Caco-2 (cell line): Measurements from ENCODE around the gene R3HDM2. TPM values are rescaled to one million over a fixed set of nuclear protein-coding genes. Genes with fewer than 3 reads are reported as not detected.

Source experiments
- BruUV-seq: library from RNA; stranded (reverse); fragments of 400-500 nt; replicated peaks from 2 replicates; lab custom pipeline; 2021; lab: Mats Ljungman, UMichigan
- CTCF ChIA-PET: fragments of 300-600 bp; sonication (Branson Sonifier 250); formaldehyde crosslinking; loops from one replicate; lab custom pipeline; 2022; ENCODE audit warnings: antibody characterized with exemption; lab: Charles Lee
- POLR2A ChIA-PET: fragments of 300-600 bp; sonication (Branson Sonifier 250); formaldehyde crosslinking; loops from one replicate; lab custom pipeline; 2022; ENCODE audit warnings: antibody characterized with exemption; lab: Charles Lee
- DNase-seq, 2 experiments: peaks; one replicate each; pipeline versions ENCODE4 v3.0.0 to v3.0.0-alpha.2; 2020 to 2022
- H3K27me3 ChIP-seq: replicated peaks from 2 replicates; pipeline ENCODE4 v1.6.0; 2011; ENCODE audit warnings: low read length; ENCODE audit not compliant: control insufficient read depth, insufficient read depth
- H3K36me3 ChIP-seq: 2 replicates; pipeline ENCODE4 v1.5.1; 2011; ENCODE audit warnings: low read length; ENCODE audit not compliant: control insufficient read depth, insufficient read depth
- H3K4me1 ChIP-seq: fragments of 250-450 bp; sonication (Bioruptor Pico); 2 replicates; pipeline ENCODE4 v1.5.1; 2020; ENCODE audit warnings: mild to moderate bottlenecking
- H3K4me3 ChIP-seq: 2 replicates; pipeline ENCODE4 v1.5.1; 2011; ENCODE audit warnings: low read depth, mild to moderate bottlenecking, control low read depth, low read length
- H3K9me3 ChIP-seq: fragments of 250-450 bp; sonication (Bioruptor Pico); 2 replicates; pipeline ENCODE4 v1.5.1; 2020; ENCODE audit warnings: mild to moderate bottlenecking, moderate library complexity
- H3K27ac Mint-ChIP-seq: one replicate; pipeline ENCODE4 v1.8.0; 2022; ENCODE audit warnings: mixed read lengths; ENCODE audit not compliant: unreplicated experiment
- H3K27me3 Mint-ChIP-seq: one replicate; pipeline ENCODE4 v1.8.0; 2022; ENCODE audit warnings: mixed read lengths; ENCODE audit not compliant: insufficient read depth, unreplicated experiment
- H3K36me3 Mint-ChIP-seq: one replicate; pipeline ENCODE4 v1.8.0; 2022; ENCODE audit warnings: mild to moderate bottlenecking, mixed read lengths; ENCODE audit not compliant: insufficient read depth, unreplicated experiment
- H3K4me1 Mint-ChIP-seq: one replicate; pipeline ENCODE4 v1.8.0; 2022; ENCODE audit warnings: low read depth, mixed read lengths; ENCODE audit not compliant: unreplicated experiment
- H3K4me3 Mint-ChIP-seq: one replicate; pipeline ENCODE4 v1.8.0; 2022; ENCODE audit warnings: mild to moderate bottlenecking, moderate library complexity, mixed read lengths; ENCODE audit not compliant: unreplicated experiment
- H3K9me3 Mint-ChIP-seq: one replicate; pipeline ENCODE4 v1.8.0; 2022; ENCODE audit warnings: mixed read lengths; ENCODE audit not compliant: unreplicated experiment
- intact Hi-C: fragments of 100-400 bp; cut with micrococcal nuclease; formaldehyde crosslinking; loops from one replicate; pipeline ENCODE4 v1.10.0; 2022; ENCODE audit not compliant: unreplicated experiment
- total RNA-seq: library from RNA; stranded (reverse); gene quantifications from 2 replicates; pipeline ENCODE4 v1.2.3, GENCODE V29; 2022
- TF ChIP-seq, protein P1 (sequence below), 2 experiments: fragments of 200-600 bp in 1 of 2; IDR thresholded peaks; 1 replicate in 1 of 2; 2 replicates in 1 of 2; pipeline versions ENCODE4 v1.5.1 to v1.8.0; 2011 to 2022; ENCODE audit warnings: antibody characterized with exemption in 1 of 2, control low read depth in 1 of 2, inconsistent platforms in 1 of 2, low read depth in 1 of 2, low read length in 1 of 2, mild to moderate bottlenecking in 1 of 2, moderate library complexity in 1 of 2; ENCODE audit not compliant: insufficient read depth in 1 of 2, severe bottlenecking in 1 of 2, unreplicated experiment in 1 of 2

R3HDM2 gene
- total RNA-seq, 1 experiment from 2014 or later = 33.7 TPM

DNA sequence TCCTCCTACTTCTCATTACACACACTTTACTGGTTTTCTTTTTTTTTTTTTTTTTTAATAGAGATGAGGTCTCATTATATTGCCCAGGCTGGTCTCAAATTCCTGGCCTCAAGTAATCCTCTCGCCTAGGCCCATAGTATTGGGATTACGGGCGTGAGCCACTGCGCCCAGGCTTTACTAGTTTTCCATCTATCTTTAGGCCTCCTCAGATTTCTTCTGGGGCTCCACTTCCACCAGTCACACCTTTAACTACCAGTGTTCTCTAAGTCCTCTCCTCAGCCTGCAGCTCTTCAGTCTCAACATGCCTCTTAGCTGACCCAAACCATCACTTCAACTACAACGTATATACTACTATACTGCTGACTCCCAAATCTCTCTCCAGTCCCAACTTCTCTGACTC is 10.4 kb downstream of the R3HDM2 start:
- peaks cover 13% of the 10 kb centered on the region for H3K36me3 Mint-ChIP-seq
- no peak overlapping the region for H3K4me3 Mint-ChIP-seq
- Histone ChIP-seq H3K4me1 (no peaks in the 10 kb centered on the region), H3K27me3 (no peaks in the 10 kb centered on the region), H3K9me3 (no peaks in the 10 kb centered on the region), H3K4me3 (no peak overlapping the region), H3K36me3 (no peaks in the 10 kb centered on the region)
- POLR2A ChIA-PET = interaction anchor here (0.7 kb wide), 1 partner anchor 203 kb away, joined by 9 read pairs; no protein-coding TSS in a partner anchor
- CTCF ChIA-PET = no interaction called here
- TF ChIP-seq, protein P1, sequence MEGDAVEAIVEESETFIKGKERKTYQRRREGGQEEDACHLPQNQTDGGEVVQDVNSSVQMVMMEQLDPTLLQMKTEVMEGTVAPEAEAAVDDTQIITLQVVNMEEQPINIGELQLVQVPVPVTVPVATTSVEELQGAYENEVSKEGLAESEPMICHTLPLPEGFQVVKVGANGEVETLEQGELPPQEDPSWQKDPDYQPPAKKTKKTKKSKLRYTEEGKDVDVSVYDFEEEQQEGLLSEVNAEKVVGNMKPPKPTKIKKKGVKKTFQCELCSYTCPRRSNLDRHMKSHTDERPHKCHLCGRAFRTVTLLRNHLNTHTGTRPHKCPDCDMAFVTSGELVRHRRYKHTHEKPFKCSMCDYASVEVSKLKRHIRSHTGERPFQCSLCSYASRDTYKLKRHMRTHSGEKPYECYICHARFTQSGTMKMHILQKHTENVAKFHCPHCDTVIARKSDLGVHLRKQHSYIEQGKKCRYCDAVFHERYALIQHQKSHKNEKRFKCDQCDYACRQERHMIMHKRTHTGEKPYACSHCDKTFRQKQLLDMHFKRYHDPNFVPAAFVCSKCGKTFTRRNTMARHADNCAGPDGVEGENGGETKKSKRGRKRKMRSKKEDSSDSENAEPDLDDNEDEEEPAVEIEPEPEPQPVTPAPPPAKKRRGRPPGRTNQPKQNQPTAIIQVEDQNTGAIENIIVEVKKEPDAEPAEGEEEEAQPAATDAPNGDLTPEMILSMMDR (IDR thresholded peaks at IDR 0.05; ENCODE audit: insufficient read depth in 1 of 2, low read depth in 1 of 2, low read length in 1 of 2, severe bottlenecking in 1 of 2, unreplicated experiment in 1 of 2) = no peak
- no peaks in the 10 kb centered on the region for H3K27me3 Mint-ChIP-seq
- H3K4me1 Mint-ChIP-seq = no peaks in the 10 kb centered on the region
- no TSS peak for BruUV-seq
- no peak for DNase-seq
- no peak overlapping the region for H3K27ac Mint-ChIP-seq
- no peaks in the 10 kb centered on the region for H3K9me3 Mint-ChIP-seq
- intact Hi-C loops = no loop called here

DNA sequence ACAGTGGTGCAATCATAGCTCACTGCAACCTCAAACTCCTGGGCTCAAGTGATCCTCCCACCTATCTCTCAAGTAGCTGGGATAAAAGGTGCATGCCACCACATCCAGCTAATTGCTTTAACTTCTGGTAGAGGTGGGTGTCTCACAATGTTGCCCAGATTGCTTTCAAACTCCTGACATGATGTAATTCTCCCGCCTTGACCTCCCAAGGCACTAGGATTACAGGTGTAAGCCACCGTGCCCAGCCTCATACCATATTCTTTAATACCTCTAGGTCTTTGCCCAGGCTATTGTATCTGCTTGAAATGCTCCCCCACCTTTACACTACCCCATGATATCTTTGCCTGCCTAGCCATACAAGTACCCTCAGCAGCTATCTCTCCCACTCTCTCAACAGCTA is 11.3 kb downstream of the R3HDM2 start:
- Histone ChIP-seq H3K4me1 (no peaks in the 10 kb centered on the region), H3K36me3 (no peaks in the 10 kb centered on the region), H3K9me3 (no peaks in the 10 kb centered on the region), H3K27me3 (no peaks in the 10 kb centered on the region), H3K4me3 (no peak overlapping the region)
- Mint-ChIP-seq H3K9me3 (no peaks in the 10 kb centered on the region), H3K27me3 (no peaks in the 10 kb centered on the region), H3K4me1 (no peaks in the 10 kb centered on the region), H3K4me3 (no peak overlapping the region), H3K27ac (no peak overlapping the region), H3K36me3 (peaks cover 11% of the 10 kb centered on the region)
- TF ChIP-seq, protein P1 (IDR thresholded peaks at IDR 0.05; ENCODE audit: insufficient read depth in 1 of 2, low read depth in 1 of 2, low read length in 1 of 2, severe bottlenecking in 1 of 2, unreplicated experiment in 1 of 2) = no peak
- DNase-seq = no peak
- POLR2A ChIA-PET = no interaction called here
- intact Hi-C loops = no loop called here
- CTCF ChIA-PET = no interaction called here
- no TSS peak for BruUV-seq

DNA sequence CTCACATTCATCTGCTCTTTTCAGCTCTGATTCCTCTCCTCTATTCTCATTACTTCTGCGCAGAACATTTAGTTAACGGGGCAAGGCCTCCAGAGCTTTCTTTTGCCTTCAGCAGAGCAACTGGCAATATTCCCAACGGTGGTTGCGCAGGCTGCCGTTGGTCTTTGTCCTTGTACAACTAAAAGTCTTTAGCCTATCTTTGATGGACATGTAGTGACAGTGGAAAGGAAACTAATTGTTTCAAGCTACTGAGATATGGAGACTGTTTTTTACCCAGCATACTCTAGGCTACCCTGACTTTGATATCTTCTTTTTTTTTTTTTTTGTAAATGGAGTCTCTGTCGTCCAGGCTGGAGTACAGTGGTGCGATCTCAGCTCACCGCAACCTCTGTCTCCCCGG is 12.6 kb downstream of the R3HDM2 start:
- Mint-ChIP-seq H3K27ac (no peak overlapping the region), H3K4me1 (no peaks in the 10 kb centered on the region), H3K4me3 (no peak overlapping the region), H3K36me3 (peaks cover 5% of the 10 kb centered on the region), H3K27me3 (no peaks in the 10 kb centered on the region), H3K9me3 (no peaks in the 10 kb centered on the region)
- no peak for DNase-seq
- intact Hi-C loops = no loop called here
- H3K36me3 ChIP-seq = no peaks in the 10 kb centered on the region
- TF ChIP-seq, protein P1 (IDR thresholded peaks at IDR 0.05; ENCODE audit: insufficient read depth in 1 of 2, low read depth in 1 of 2, low read length in 1 of 2, severe bottlenecking in 1 of 2, unreplicated experiment in 1 of 2) = no peak
- H3K4me3 ChIP-seq = no peak overlapping the region
- ChIA-PET CTCF (no interaction called here), POLR2A (no interaction called here)
- H3K9me3 ChIP-seq = no peaks in the 10 kb centered on the region
- no peaks in the 10 kb centered on the region for H3K4me1 ChIP-seq
- no peaks in the 10 kb centered on the region for H3K27me3 ChIP-seq
- BruUV-seq = no TSS peak
